ENCODE measurements around the gene NR1H2. TPM values are rescaled to one million over a fixed set of nuclear protein-coding genes. Genes with fewer than 3 reads are reported as not detected.
"Not testable (repeated sequence)": the region's sequence is repeated elsewhere in the genome, so short reads cannot be mapped to it uniquely, and the experiment has no call there.

NR1H2 gene
- total RNA-seq, 1 experiment from 2014 or later = 33.0 TPM

- DNase-seq (ENCODE audit: low spot score) = no peak
- in situ Hi-C loops (cut with HindIII; ENCODE audit: low sequenced_read_pairs) = no loop called here
These were observed 35.1 kb upstream of the NR1H2 start for GRCh38 chr19:50341091-50341564.

GRCh38 chr19:50344661-50345318, 31.5 kb upstream of the NR1H2 start:
- in situ Hi-C loops (cut with HindIII; ENCODE audit: low sequenced_read_pairs) = no loop called here
- no peak for DNase-seq (ENCODE audit: low spot score)

GRCh38 chr19:50347089-50347581, 29.1 kb upstream of the NR1H2 start:
- DNase-seq (ENCODE audit: low spot score); in situ Hi-C loops (cut with HindIII; ENCODE audit: low sequenced_read_pairs): not testable (repeated sequence)

GRCh38 chr19:50349277-50350057, 26.8 kb upstream of the NR1H2 start:
- in situ Hi-C loops (cut with HindIII; ENCODE audit: low sequenced_read_pairs) = no loop called here
- DNase-seq (ENCODE audit: low spot score) = no peak

DNA sequence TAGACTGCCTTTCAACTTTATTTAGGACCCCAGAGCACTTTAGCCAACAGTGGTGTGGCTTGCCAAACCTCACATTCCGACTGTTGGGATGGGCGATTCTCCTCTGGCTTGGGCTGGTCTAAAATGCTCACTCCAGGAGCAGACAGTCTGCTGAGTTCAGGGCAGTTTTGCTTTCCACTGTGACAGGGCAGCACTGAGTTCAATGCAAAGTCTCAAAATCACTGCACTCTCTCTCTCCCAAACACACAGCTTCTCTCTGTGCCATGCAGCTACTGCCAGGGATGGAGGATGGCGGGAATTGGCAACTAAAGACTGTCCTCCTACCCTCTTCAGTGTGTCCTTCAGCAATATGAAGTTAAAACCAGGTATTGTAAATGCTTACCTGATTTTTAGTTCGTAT, 24.0 kb upstream of the NR1H2 start:
- in situ Hi-C loops (cut with HindIII; ENCODE audit: low sequenced_read_pairs) = no loop called here
- no peak for DNase-seq (ENCODE audit: low spot score)

DNA sequence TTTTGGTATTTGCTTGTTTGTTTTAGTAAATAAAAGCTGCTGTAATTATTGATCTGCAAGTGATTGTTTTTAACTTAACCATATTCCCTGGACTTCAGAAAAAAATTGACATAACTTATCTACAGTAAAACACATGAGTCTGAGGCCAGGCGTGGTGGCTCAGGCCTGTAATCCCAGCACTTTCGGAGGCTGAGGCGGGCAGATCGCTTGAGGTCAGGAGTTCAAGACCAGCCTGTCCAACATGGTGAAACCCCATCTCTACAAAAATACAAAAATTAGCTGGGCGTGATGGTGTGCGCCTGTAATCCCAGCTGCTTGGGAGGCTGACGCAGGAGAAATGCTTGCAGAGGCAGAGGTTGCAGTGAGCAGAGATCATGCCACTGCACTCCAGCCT, 22.8 kb upstream of the NR1H2 start:
- DNase-seq (ENCODE audit: low spot score); in situ Hi-C loops (cut with HindIII; ENCODE audit: low sequenced_read_pairs): not testable (repeated sequence)

DNA sequence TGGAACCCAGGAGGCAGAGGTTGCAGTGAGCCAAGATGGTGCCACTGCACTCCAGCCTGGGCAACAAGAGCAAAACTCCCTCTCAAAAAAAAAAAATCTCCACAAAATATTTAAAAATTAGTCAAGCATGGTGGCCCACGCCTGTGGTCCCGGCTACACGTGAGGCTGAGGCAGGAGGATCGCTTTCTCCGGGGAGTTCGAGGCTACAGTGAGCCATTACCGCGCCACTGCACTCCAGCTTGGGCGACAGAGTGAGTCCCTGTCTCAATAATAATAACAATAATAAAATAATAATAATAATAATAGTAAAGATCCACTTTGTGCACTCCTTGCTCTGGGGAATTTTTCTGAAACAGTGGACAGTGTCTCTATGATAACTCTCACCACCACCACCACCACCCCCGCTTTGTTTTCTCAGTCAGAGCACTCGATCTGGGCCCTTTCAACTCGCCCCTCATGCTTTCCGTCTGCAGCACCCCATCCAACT, 19.5 kb upstream of the NR1H2 start:
- in situ Hi-C loops (cut with HindIII; ENCODE audit: low sequenced_read_pairs) = no loop called here
- no peak for DNase-seq (ENCODE audit: low spot score)

- in situ Hi-C loops (cut with HindIII; ENCODE audit: low sequenced_read_pairs) = no loop called here
- peak; percentile 89 for DNase-seq (ENCODE audit: low spot score)
These were observed 18.8 kb upstream of the NR1H2 start for GRCh38 chr19:50357178-50358100.

DNA sequence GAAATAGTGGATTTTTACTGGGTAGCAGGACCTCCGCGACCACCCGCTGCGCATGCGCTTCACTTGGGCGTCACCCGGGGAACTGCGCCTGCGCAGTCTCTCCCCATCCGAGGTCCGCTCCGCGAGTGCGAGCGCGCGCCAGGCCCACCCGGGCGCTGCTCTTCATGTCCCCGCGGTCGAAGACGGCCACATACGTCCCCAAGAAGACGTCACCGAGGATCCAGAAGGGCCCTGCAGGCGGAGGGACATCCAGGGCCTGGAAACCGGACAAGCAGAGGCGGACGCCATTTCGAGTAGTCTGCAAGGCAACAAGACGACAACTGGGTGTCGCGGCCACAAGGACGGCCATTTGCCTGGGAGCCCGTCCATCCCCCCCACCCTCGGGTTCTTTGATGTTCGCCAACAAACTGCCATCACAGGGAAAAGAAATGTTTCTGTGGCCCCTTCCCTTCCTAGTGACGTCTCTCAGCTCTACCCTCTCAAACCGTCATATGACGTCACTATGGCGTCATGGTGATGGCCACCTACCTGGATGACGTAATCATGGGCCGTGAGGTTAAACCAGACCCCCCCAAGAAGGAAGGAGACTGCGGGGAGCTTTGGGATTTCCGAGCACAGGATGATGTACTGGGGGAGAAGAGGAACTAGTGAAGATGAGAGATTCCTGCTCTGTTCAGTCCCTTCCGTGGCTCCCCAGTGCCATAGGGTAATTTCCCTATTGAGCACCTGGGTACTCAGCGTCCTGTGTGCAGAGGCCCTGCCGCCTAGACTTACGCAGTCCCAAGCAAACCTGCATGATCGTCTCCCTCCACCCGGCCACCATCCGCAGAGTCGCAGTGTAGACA, 17.6 kb upstream of the NR1H2 start:
- DNase-seq (ENCODE audit: low spot score) = peak; percentile 63
- in situ Hi-C loops (cut with HindIII; ENCODE audit: low sequenced_read_pairs) = no loop called here

DNA sequence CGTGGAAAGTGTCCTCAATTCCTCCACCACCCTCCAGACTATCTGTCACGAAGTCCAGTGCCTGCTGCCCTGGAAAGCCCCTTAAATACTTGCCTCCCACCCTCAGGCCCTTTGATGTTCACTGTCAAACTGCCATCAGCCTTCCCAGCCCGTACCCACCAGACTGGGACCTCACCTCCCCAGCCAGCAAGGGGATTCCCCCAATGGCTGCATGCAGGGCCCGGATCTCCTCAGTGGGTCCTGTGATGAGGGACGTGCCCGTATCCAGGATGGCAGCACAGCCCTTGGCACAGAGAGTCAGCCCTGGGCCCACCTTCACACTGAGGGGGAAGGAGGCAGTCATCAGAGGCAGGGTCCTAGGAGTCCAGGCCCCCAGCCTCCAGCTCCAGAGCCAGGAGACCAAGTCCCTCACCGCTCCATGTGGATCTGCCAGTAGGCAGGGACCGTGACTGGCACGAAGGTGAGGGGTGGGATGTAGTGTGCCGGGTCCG, 16.9 kb upstream of the NR1H2 start:
- in situ Hi-C loops (cut with HindIII; ENCODE audit: low sequenced_read_pairs) = no loop called here
- no peak for DNase-seq (ENCODE audit: low spot score)

- DNase-seq (ENCODE audit: low spot score) = no peak
- in situ Hi-C loops (cut with HindIII; ENCODE audit: low sequenced_read_pairs) = no loop called here
These were observed 14.8 kb upstream of the NR1H2 start for GRCh38 chr19:50361290-50362029.

- no peak for DNase-seq (ENCODE audit: low spot score)
- in situ Hi-C loops (cut with HindIII; ENCODE audit: low sequenced_read_pairs) = no loop called here
These were observed 14.2 kb upstream of the NR1H2 start for GRCh38 chr19:50362030-50362412.

DNA sequence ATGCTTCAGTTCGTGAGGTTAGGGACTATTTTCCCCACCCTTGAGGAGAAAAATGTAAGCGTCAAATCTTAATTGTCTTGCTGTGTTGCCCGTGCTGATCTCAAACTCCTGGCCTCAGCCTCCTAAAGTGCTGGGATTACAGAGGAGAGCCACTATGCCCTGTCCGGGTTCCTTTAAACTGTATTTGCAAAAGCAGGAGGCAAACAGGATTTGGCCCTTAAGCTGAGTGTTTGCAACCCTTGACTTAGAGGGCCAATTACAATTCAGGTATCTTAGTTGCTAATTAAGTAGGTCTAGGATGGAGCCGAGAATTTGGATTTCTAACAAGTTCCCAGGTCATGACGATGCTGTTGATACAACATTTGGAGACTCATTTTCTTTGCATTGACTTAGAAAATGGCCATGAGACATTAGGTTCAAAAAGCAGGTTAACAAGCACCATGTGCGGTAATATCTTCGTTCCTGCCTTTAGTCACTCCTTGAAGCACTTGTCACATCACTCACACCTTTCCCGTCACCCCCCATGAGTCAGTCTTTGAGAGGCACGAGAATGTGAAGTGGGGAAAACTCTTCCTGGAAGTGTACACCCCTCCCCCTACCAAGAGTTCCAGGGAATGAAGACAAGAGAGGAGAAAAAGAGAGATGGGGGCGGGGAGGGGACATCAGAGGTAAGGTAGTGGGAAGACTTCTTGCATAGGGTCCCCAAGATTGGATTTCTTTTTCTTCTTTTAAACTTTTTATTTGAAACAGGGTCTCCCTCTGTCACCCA, 13.4 kb upstream of the NR1H2 start:
- in situ Hi-C loops (cut with HindIII; ENCODE audit: low sequenced_read_pairs) = no loop called here
- DNase-seq (ENCODE audit: low spot score) = no peak

- in situ Hi-C loops (cut with HindIII; ENCODE audit: low sequenced_read_pairs) = no loop called here
- no peak for DNase-seq (ENCODE audit: low spot score)
These were observed 10.6 kb upstream of the NR1H2 start, which contains the start of gene NAPSA for GRCh38 chr19:50365434-50366306. Gene NAPSA (minus strand): TSS chr19:50365639. CDS start chr19:50365621, 18 bp downstream.

- in situ Hi-C loops (cut with HindIII; ENCODE audit: low sequenced_read_pairs) = no loop called here
- DNase-seq (ENCODE audit: low spot score) = peak; percentile 90
These were observed 7.3 kb upstream of the NR1H2 start for GRCh38 chr19:50368649-50369570.

Data from G401 (cell line).